GM12892 (cell line): ENCODE data around the gene LAMB1.

Experiments
- DNase-seq: peaks from one replicate; pipeline ENCODE4 v3.0.0; 2011; ENCODE audit not compliant: insufficient read length
- FAIRE-seq: peaks from 2 replicates; lab custom pipeline; 2011; peaks lifted over from hg19 to GRCh38; lab: Jason Lieb, UNC
- POLR2A ChIP-seq: IDR thresholded peaks from 2 replicates; pipeline ENCODE4 v1.6.1; 2011; ENCODE audit warnings: low read depth, low read length, control low read depth
- POLR2AphosphoS5 ChIP-seq: IDR thresholded peaks from 2 replicates; pipeline ENCODE4 v1.6.1; 2011; ENCODE audit warnings: low read depth, low read length, control low read depth
- TAF1 ChIP-seq: IDR thresholded peaks from 2 replicates; pipeline ENCODE4 v1.6.1; 2011; ENCODE audit warnings: low read depth, mild to moderate bottlenecking, control low read depth, low read length, borderline replicate concordance

LAMB1 gene

DNA sequence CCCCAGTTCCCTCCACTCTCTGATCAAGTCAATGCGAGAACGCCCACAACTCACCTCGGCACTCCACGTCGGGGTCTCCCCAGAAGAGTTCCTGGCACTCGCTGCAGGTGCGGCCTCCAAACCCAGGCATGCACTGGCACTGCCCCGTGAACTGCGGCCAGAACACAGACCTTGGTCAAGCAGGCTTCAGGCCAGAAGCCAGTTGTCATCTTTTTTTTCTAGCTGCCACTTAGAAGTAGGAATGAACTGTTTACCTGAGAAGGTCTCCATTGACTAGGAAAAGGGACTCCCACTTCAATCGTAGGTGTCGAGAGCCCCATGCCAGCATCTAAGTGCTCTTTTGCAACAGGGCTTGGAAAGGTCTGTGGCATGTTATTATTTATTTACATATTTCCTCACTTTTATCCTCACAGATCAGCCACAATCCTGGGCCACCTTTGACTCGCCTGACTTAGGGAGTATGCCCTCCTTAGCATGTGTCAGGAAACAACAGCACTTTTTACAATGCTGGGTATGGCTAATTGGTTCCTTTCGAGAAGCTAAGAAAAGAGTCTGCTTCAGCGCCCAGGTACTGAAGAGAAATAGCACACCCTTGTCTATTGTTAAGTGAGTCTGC lies 51.7 kb downstream of the LAMB1 start:
- FAIRE-seq (no peak), DNase-seq (no peak)
- TF ChIP-seq TAF1 (no peak), POLR2A (no peak), POLR2AphosphoS5 (no peak)

DNA sequence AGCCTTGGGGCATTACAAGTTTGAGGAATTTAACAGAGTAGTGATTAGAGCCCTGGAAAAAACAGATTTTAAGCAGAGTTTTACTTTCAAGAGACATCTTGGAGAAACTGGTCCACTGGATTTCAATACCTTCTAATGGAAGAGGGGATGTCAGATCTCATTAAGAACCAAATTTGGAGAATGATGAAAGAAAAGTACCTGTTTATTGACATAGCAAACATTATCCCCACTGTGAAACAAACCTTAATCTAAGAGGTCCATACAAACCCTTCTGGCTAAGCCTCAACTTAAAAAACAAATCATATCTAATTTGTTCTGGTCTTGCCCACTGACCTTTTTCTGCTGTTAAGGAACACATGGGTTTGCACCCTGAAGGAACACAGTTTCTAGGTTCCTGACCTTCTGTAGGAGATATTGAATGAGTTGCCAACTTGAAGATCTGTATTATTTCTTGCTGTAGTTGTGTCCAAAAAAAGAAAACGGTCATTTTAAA lies 53.5 kb downstream of the LAMB1 start:
- TF ChIP-seq TAF1 (no peak), POLR2A (no peak), POLR2AphosphoS5 (no peak)
- DNase-seq (no peak), FAIRE-seq (no peak)

DNA sequence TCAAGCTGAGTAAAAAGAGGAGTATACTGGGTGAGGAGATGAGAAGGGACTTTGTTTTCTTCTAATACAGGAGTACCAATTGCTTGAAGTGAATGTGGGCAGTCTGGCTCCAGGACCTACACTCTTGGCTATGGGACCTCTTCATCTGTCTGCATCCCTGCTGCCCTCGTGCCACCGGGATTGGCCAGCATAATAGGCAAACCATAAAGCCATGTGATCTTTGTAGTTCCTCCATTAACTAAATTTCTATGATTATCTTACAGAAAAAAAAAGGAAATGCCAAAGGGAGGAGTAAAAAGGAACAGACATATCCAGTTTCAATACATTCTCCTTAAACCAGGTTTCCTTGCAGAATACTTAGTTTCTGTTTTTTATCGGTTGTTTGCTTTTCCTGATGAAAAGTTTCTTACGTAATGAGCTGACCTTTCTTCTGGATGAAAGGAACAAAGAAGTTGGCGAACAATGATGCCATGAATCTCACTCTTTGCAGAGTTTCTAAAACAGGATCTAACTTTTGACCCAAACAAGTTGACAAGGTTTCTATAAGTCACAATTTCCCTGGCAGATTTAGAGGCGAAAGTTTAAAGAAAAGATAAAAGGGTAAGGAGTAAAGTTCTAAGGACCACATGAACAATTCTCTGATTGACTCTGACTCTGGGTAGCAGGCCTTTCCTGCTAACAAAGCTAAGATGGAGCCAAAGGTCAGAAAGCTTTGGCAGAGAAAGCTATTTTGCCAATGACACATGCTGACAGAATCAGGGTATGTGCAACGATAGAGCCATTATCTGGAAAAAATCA lies 54.1 kb downstream of the LAMB1 start:
- TF ChIP-seq POLR2AphosphoS5 (no peak), POLR2A (no peak), TAF1 (no peak)
- no peak for DNase-seq
- FAIRE-seq, result no peak

DNA sequence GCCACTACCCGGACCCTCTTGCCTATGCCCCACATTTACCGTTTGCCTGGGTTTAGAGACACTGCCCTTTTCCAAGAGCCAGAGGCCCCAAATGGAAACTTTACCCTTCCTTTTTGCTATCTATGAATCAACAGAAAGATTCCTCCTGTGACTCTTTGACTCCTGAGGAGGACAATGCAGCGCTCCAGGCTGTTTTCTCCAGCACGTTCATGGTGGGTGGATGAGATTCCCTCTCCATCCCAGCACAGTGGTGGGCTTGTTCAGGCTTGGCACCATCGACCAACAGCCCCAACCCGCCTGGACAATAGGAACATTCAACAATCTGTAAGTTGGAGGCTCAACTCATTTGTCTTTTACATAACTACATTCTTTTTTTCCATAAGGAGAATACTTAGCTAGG lies 56.1 kb downstream of the LAMB1 start:
- FAIRE-seq, result no peak
- no peak for DNase-seq
- TF ChIP-seq TAF1 (no peak), POLR2A (no peak), POLR2AphosphoS5 (no peak)

DNA sequence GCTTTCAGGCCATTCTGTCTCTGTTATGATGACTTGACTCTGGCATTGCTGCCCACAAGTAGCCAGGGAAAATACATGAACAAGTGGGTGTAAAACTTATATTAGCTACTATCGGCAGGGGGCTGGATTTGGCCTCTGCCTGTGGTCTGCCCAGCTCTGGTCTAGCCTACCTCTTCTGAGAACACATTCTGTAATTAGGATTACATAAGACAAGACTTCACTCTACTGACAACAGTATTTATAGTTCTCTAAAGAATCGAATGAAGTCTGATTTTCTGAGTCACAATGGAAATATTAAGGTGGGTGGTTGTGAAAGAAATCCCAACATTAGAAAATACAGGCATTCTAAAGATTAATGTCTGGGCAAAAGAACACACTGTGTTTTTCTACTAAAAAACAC lies 56.5 kb downstream of the LAMB1 start:
- TF ChIP-seq TAF1 (no peak), POLR2AphosphoS5 (no peak), POLR2A (no peak)
- FAIRE-seq (no peak), DNase-seq (no peak)

DNA sequence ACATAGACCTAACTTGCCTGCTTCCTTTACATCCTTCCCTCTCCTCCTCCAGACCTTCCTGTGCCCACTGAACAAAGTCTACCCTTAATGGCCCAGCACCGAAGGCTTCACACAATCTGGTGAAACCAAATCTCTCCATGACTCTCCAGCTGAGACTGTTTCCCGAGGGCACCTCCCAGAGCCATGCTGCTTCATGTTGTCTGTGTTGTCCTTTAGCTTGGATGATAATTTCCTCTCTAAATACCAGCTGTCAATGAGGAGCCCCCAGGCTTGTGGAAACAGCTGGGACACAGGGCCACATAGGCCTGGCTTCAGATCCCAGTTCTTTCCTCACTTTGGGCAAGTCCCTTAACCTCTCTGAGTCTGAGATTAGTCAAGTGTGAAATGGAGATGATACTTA lies 57.6 kb downstream of the LAMB1 start:
- FAIRE-seq (no peak), DNase-seq (no peak)
- TF ChIP-seq TAF1, result no peak
- TF ChIP-seq POLR2AphosphoS5, result no peak
- TF ChIP-seq POLR2A, result no peak

DNA sequence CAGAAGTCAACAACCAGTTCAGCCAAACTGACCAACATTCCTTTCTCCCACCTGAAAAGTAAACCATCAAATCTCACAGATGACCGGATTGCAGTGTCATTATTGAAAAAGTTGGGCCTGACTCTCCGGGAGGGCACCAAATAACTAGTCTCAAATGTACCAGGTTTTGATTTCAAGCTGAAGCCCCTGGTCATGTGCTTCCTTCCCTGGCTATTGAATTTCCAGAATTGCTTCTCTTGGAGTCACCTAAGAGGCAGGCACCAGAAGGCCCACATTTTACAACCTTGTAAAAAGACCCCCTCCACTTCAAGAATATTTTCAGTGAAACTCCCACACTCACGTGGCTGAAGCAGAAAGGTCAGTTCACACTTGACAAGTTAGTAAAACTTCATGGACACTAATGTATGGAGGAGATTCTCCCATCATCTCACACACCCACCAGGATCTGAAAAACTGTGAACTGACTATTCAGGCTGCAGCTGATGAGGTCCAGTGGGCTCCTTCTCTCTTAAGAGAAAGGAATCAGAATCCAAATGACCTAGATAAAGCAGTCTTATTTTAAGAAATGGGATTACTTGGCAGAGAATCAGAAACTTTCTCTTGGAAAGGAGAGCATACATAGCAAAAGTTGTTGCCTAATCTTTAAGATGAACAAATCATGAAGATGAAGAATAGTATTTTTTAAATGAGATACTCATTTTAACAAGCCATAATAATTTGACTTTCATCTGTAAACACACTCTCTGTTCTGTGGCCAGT lies 58.4 kb downstream of the LAMB1 start:
- FAIRE-seq (no peak), DNase-seq (no peak)
- no peak for TF ChIP-seq TAF1
- TF ChIP-seq POLR2A, result no peak
- TF ChIP-seq POLR2AphosphoS5, result no peak

DNA sequence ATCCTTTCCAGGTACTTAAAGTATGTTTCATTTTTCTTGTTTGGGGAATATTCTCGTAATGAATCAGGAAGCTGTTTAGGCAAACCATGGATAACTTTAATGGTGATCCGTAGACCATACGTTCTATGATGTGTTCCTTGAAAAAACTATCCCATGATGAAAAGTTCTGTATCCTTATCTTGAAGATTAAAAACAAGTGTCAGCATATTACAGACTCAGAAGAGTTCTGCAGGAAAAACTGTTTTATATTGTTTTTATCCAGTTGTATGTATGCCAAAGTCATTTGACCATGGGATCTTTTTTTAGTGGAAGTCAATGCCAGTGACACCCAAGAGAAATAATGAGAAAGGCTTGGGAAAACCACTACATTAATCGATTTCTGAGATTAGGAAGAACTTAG lies 59.9 kb downstream of the LAMB1 start:
- no peak for FAIRE-seq
- TF ChIP-seq POLR2A, result no peak
- TF ChIP-seq TAF1, result no peak
- no peak for TF ChIP-seq POLR2AphosphoS5
- no peak for DNase-seq

DNA sequence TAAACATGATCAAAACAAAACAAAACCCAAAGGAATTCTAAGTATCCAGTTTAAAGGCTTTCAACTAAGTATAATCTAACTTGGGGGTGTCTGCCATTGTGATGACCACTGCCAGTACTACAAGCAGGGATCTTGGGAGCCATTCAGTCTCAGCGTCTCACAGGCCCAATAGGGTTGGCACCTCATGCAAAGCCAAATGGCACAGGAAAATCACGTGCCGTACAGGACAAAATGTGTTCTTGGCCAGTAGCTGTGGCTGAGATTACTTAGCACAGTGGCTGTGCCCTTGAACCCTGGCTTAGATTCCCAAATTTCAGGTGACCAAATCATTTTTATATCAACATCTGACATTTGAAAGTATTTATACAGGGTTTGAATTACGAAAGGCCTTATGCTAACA lies 62.0 kb downstream of the LAMB1 start:
- FAIRE-seq (no peak), DNase-seq (no peak)
- TF ChIP-seq POLR2A (no peak), TAF1 (no peak), POLR2AphosphoS5 (no peak)

DNA sequence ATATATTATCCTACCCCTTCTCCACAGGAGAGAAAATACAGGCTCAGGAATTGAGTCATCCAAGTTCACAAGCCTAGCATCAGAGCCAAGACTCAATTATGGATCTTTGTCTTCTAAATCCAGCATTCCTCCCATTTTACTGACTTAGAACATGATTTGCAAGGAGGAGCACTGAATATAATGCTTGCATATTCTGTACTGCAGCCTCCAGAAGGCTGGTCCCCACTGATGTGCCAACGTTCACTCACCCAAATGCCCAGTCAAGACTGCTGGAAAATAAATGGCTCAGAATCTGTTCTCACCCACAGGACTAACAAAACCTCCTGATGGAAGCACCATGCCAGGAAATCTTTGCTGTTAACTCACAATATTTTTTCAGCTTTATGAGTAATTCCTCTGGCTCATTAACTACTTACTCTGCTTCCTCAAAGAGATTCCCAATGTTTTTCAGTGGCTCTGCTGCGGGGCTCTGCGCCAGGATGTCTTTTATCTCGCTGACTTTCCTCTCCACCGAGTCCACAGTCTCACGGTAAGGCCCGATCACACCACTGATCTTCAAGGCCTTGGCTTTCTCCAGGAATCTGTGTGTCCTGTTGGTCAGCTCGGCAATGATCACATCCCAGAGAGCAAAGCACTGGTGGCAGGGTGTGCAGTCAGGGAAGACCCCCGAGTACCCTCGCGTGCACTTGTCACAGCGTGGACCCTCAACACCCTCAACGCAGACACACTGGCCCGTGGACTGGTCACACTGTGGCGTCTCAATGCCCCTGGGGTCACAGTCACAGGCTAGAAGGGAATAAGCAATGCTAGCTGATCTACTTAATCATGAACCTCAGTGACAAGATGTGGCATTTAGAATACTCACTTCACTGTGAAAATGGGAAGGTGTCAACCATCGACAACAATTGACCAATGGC lies 63.1 kb downstream of the LAMB1 start:
- no peak for DNase-seq
- TF ChIP-seq TAF1 (no peak), POLR2AphosphoS5 (no peak), POLR2A (no peak)
- FAIRE-seq, result no peak
